K562 (cell line): ENCODE results near the gene EHBP1. TPM values are rescaled to one million over a fixed set of nuclear protein-coding genes. Genes with fewer than 3 reads are reported as not detected.

ENCODE experiments used
- ATAC-seq: fragments of 200-7000 bp; cut with Tn5 transposase; 3 replicates; pipeline ENCODE4 v1.9.1; 2020; ENCODE audit warnings: moderate library complexity
- BruUV-seq: library from RNA; stranded (reverse); fragments of 400-500 nt; replicated peaks from 2 replicates; lab custom pipeline; 2021; lab: Mats Ljungman, UMichigan
- CTCF ChIA-PET: fragments of 300-600 bp; formaldehyde crosslinking; extraction: SDS; loops from one replicate; lab custom pipeline; 2021; ENCODE audit warnings: low intra/inter-chr PET ratio; lab: Yijun Ruan, JAX
- POLR2A ChIA-PET: fragments of 300-600, 350-650 bp; sonication (Branson Sonifier 250); formaldehyde crosslinking; extraction: SDS; loops from one replicate; lab custom pipeline; 2021; ENCODE audit warnings: antibody characterized with exemption, inconsistent platforms; lab: Yijun Ruan, JAX
- DNase-seq, 4 experiments: peaks; one replicate each; pipeline versions ENCODE4 v3.0.0 to v3.0.0-alpha.2; 2011 to 2018; ENCODE audit warnings: low spot score in 3 of 4, mixed read lengths in 3 of 4; ENCODE audit errors: extremely low read depth in 1 of 4
- FAIRE-seq: peaks from 2 replicates; lab custom pipeline; 2011; peaks lifted over from hg19 to GRCh38; lab: Jason Lieb, UNC
- H2AFZ ChIP-seq: 2 replicates; pipeline ENCODE4 v1.6.0; 2011; ENCODE audit warnings: low read depth, low read length, control low read depth, inconsistent platforms
- H3K27ac ChIP-seq: fragments of 200-600 bp; 3 replicates; pipeline ENCODE4 v1.8.0; 2011; ENCODE audit warnings: low read depth, mild to moderate bottlenecking, control low read depth, inconsistent platforms, low read length, moderate library complexity, mixed read lengths; ENCODE audit errors: extremely low read depth
- H3K27me3 ChIP-seq, 2 experiments: fragments of 300-600 bp in 1 of 2; 2 replicates in 1 of 2; 3 replicates in 1 of 2; pipeline versions ENCODE4 v1.6.0 to v1.8.0; 2011; ENCODE audit warnings: inconsistent platforms in 2 of 2, low read length in 2 of 2, mild to moderate bottlenecking in 1 of 2, mixed read lengths in 1 of 2, moderate library complexity in 1 of 2; ENCODE audit not compliant: control insufficient read depth in 2 of 2, insufficient read depth in 2 of 2
- H3K36me3 ChIP-seq: fragments of 300-600 bp; 3 replicates; pipeline ENCODE4 v1.8.0; 2011; ENCODE audit warnings: mild to moderate bottlenecking, low read length, inconsistent platforms; ENCODE audit not compliant: control insufficient read depth, insufficient read depth
- H3K4me1 ChIP-seq, 2 experiments: fragments of 200-600 bp in 1 of 2; replicated peaks in 1 of 2; 2 replicates in 1 of 2; 3 replicates in 1 of 2; pipeline versions ENCODE4 v1.5.1 to v1.8.0; 2011; ENCODE audit warnings: inconsistent platforms in 2 of 2, low read length in 2 of 2, mild to moderate bottlenecking in 1 of 2, mixed read lengths in 1 of 2, moderate library complexity in 1 of 2; ENCODE audit not compliant: control insufficient read depth in 2 of 2, insufficient read depth in 2 of 2
- H3K4me2 ChIP-seq: 2 replicates; pipeline ENCODE4 v1.6.1; 2011; ENCODE audit warnings: low read length, control low read depth, inconsistent platforms, mixed read lengths; ENCODE audit not compliant: insufficient read depth
- H3K4me3 ChIP-seq: fragments of 200-600 bp; sonication (generic), shearing (Covaris generic); 2 replicates; pipeline ENCODE4 v1.5.1; 2016; ENCODE audit warnings: control low read depth, inconsistent platforms
- H3K79me2 ChIP-seq: fragments of 200-600 bp; 3 replicates; pipeline ENCODE4 v1.8.0; 2011; ENCODE audit warnings: low read length, inconsistent platforms; ENCODE audit not compliant: control insufficient read depth, insufficient read depth
- H3K9ac ChIP-seq, 2 experiments: 2 replicates each; pipeline versions ENCODE4 v1.6.0 to v1.6.1; 2011; ENCODE audit warnings: low read depth in 2 of 2, low read length in 2 of 2, control low read depth in 1 of 2, inconsistent platforms in 1 of 2, mild to moderate bottlenecking in 1 of 2, mixed read lengths in 1 of 2; ENCODE audit not compliant: insufficient read depth in 1 of 2
- H3K9me1 ChIP-seq: one replicate; pipeline ENCODE4 v1.6.0; 2011; ENCODE audit warnings: inconsistent platforms, mild to moderate bottlenecking, low read length, moderate library complexity; ENCODE audit not compliant: control insufficient read depth, insufficient read depth
- H3K9me3 ChIP-seq: replicated peaks from 2 replicates; pipeline ENCODE4 v1.5.1; 2011; ENCODE audit warnings: low read depth, low read length, inconsistent platforms; ENCODE audit not compliant: control insufficient read depth, insufficient read depth
- H4K20me1 ChIP-seq: replicated peaks from 2 replicates; pipeline ENCODE4 v1.6.1; 2011; ENCODE audit warnings: low read length, inconsistent platforms, mixed read lengths; ENCODE audit not compliant: control insufficient read depth, insufficient read depth
- CHCHD3 ChIP-seq: fragments of 250-450 bp; sonication (Bioruptor Pico); IDR thresholded peaks from 2 replicates; pipeline ENCODE4 v2.1.2; 2022; ENCODE audit warnings: mild to moderate bottlenecking
- CREB3 ChIP-seq: fragments of 450-650 bp; conservative IDR thresholded peaks from 2 replicates; pipeline ENCODE4 v1.6.1; 2016; ENCODE audit warnings: missing genetic modification characterization, low read depth, mild to moderate bottlenecking, missing compliant biosample characterization, moderate library complexity
- CXXC5 ChIP-seq: fragments of 250-450 bp; sonication (Bioruptor Pico); IDR thresholded peaks from 2 replicates; pipeline ENCODE4 v1.8.0; 2022; ENCODE audit warnings: inconsistent platforms, mild to moderate bottlenecking, moderate library complexity
- ELF1 ChIP-seq: fragments of 200-800 bp; sonication (Bioruptor generic); IDR thresholded peaks from 2 replicates; pipeline ENCODE4 v1.6.1; 2016; ENCODE audit warnings: missing genetic modification characterization, missing compliant biosample characterization
- HLTF ChIP-seq: fragments of 450-650 bp; IDR thresholded peaks from 2 replicates; pipeline ENCODE4 v1.6.1; 2016
- KLF13 ChIP-seq: fragments of 450-650 bp; IDR thresholded peaks from 2 replicates; pipeline ENCODE4 v1.6.1; 2016; ENCODE audit warnings: missing genetic modification characterization, low read depth, mild to moderate bottlenecking, missing compliant biosample characterization, moderate library complexity, borderline replicate concordance
- MTA2 ChIP-seq: fragments of 450-650 bp; IDR thresholded peaks from 2 replicates; pipeline ENCODE4 v1.6.1; 2016; ENCODE audit warnings: low read depth
- NELFE ChIP-seq: IDR thresholded peaks from 2 replicates; pipeline ENCODE4 v1.6.1; 2011; ENCODE audit warnings: mild to moderate bottlenecking; ENCODE audit not compliant: insufficient read depth, insufficient read length
- PPARD ChIP-seq: fragments of 250-450 bp; sonication (Bioruptor Pico); IDR thresholded peaks from 2 replicates; pipeline ENCODE4 v1.8.0; 2022; ENCODE audit warnings: inconsistent platforms, mild to moderate bottlenecking, moderate library complexity
- RBM17 ChIP-seq: fragments of 200-400 bp; formaldehyde crosslinking; IDR thresholded peaks from 2 replicates; pipeline ENCODE4 v1.6.1; 2017; ENCODE audit warnings: low read depth, mild to moderate bottlenecking, low read length, borderline replicate concordance
- RNF2 ChIP-seq: sonication (generic); IDR thresholded peaks from 2 replicates; pipeline ENCODE4 v1.6.1; 2016
- SIX5 ChIP-seq, 2 experiments: IDR thresholded peaks; 2 replicates each; pipeline ENCODE4 v1.6.1; 2011; ENCODE audit warnings: low read length in 2 of 2, borderline replicate concordance in 1 of 2, low read depth in 1 of 2, mild to moderate bottlenecking in 1 of 2, moderate library complexity in 1 of 2; ENCODE audit not compliant: insufficient read depth in 1 of 2
- TCF3 ChIP-seq: sonication (generic); formaldehyde crosslinking; IDR thresholded peaks from 2 replicates; pipeline ENCODE4 v1.4.0; 2020; ENCODE audit warnings: mild to moderate bottlenecking, missing genetic modification reagents
- TFAP4 ChIP-seq: sonication (generic); formaldehyde crosslinking; IDR thresholded peaks from 2 replicates; pipeline ENCODE4 v1.8.0; 2022; ENCODE audit warnings: missing genetic modification reagents, mild to moderate bottlenecking, moderate library complexity, borderline replicate concordance
- YBX1 ChIP-seq: fragments of 450-650 bp; IDR thresholded peaks from 2 replicates; pipeline ENCODE4 v1.7.1; 2016; ENCODE audit warnings: mild to moderate bottlenecking
- ZBTB26 ChIP-seq: fragments of 450-650 bp; formaldehyde crosslinking; IDR thresholded peaks from 2 replicates; pipeline ENCODE4 v1.4.0; 2022; ENCODE audit warnings: missing genetic modification characterization
- ZNF263 ChIP-seq: sonication (generic); formaldehyde crosslinking; IDR thresholded peaks from 2 replicates; pipeline ENCODE4 v1.8.0; 2022; ENCODE audit warnings: mild to moderate bottlenecking, missing genetic modification reagents, borderline replicate concordance
- ZNF444 ChIP-seq: fragments of 250-450 bp; sonication (Bioruptor Pico); IDR thresholded peaks from 2 replicates; pipeline ENCODE4 v1.4.0; 2020; ENCODE audit warnings: mild to moderate bottlenecking, moderate library complexity
- ZNF449 ChIP-seq: fragments of 250-450 bp; sonication (Bioruptor Pico); IDR thresholded peaks from 2 replicates; pipeline ENCODE4 v1.8.0; 2022; ENCODE audit warnings: moderate library complexity, mild to moderate bottlenecking, inconsistent platforms
- WGBS: fragments of 100-300 bp; shearing (Covaris generic); methylation state at CpG from one replicate; pipeline ENCODE4 v1.1.6; 2016; ENCODE audit warnings: low coverage, mixed read lengths; ENCODE audit not compliant: insufficient coverage; ENCODE audit errors: missing lambda C conversion rate; 5-methylcytosine and 5-hydroxymethylcytosine counted together
- in situ Hi-C: fragments of 300-500 bp; cut with MboI; formaldehyde crosslinking; loops from 4 replicates; pipeline ENCODE4 v1.15.0; 2018; ENCODE audit warnings: inconsistent platforms, mixed read lengths
- intact Hi-C: fragments of 100-400 bp; cut with micrococcal nuclease; formaldehyde crosslinking; loops from 2 replicates; pipeline ENCODE4 v1.14.2; 2022
- polyA plus RNA-seq, 8 experiments: library from polyadenylated mRNA; depleted of rRNA in 4 of 8; stranded (reverse) in 5 of 8; unstranded in 3 of 8; fragments of >200 nt; fragmentation: Nextera tagmentation in 2 of 8; fragmentation: Illumina TruSeq in 1 of 8; extraction: Ambion mirVana in 2 of 8; extraction: Trizol in 1 of 8; gene quantifications; 2 replicates each; pipeline versions ENCODE4 v1.2.1 to v1.2.3, GENCODE V29; 2011 to 2014; ENCODE audit warnings: inconsistent platforms in 1 of 8, missing spikeins in 1 of 8
- total RNA-seq, 7 experiments: library from RNA; depleted of rRNA in 6 of 7; stranded (reverse); fragments of >200 nt in 6 of 7; fragmentation: Illumina TruSeq in 2 of 7; extraction: Trizol in 2 of 7; gene quantifications; 2 replicates each; pipeline versions ENCODE4 v1.2.1 to v1.2.3, GENCODE V29; 2011 to 2021; ENCODE audit warnings: low replicate concordance in 1 of 7

The EHBP1 gene
- total and polyA plus RNA-seq, 9 of the 15 experiments (the other 6 are each of a cell fraction or from before 2014, with no cell fraction given): 8.9 to 26.6 (median 19.3) TPM

- WGBS: 49% methylated on average over 2 of the region's 2 CpGs
These were observed 78.8 kb downstream of the EHBP1 start for GRCh38 chr2:62784341-62784740.

More at GRCh38 chr2:62784341-62784740, 78.8 kb downstream of the EHBP1 start:
- intact Hi-C loops: loop anchor here (10.0 kb wide), 1 partner anchor 150 kb away; no protein-coding TSS in a partner anchor
- no peaks in the 10 kb centered on the region for H4K20me1 ChIP-seq
- H3K27me3 ChIP-seq: no peaks in the 10 kb centered on the region
- DNase-seq (no peak), FAIRE-seq (no peak), ATAC-seq (no peak)
- no peak for TF ChIP-seq ZNF449 (CRISPR knock-in tag)
- TF ChIP-seq TFAP4 (CRISPR knock-in tag): no peak
- no peak for TF ChIP-seq ZBTB26 (CRISPR knock-in tag)
- TF ChIP-seq YBX1: no peak
- TF ChIP-seq ELF1 (tag): no peak
- TF ChIP-seq ZNF263 (CRISPR knock-in tag): no peak
- no peak for TF ChIP-seq NELFE
- TF ChIP-seq KLF13 (tag): no peak
- no peak for TF ChIP-seq CREB3
- no peak for TF ChIP-seq SIX5 (IDR thresholded peaks at IDR 0.05; ENCODE audit: borderline replicate concordance in 1 of 2, insufficient read depth in 1 of 2, low read depth in 1 of 2, low read length in 2 of 2)
- TF ChIP-seq RBM17: no peak
- no peak for TF ChIP-seq CHCHD3
- TF ChIP-seq ZNF444: no peak
- no peak for TF ChIP-seq CXXC5 (CRISPR knock-in tag)
- no peak for TF ChIP-seq TCF3
- no peak for TF ChIP-seq MTA2
- no peak for TF ChIP-seq PPARD (CRISPR knock-in tag)
- no peak for TF ChIP-seq HLTF
- no peak for TF ChIP-seq RNF2
- no TSS peak for BruUV-seq
- no peak overlapping the region for H3K4me3 ChIP-seq
- H3K9ac ChIP-seq: no peak overlapping the region
- H3K79me2 ChIP-seq: no peaks in the 10 kb centered on the region
- no peak overlapping the region for H3K4me2 ChIP-seq
- POLR2A ChIA-PET: no interaction called here
- H3K27ac ChIP-seq: no peak overlapping the region
- no peaks in the 10 kb centered on the region for H3K9me1 ChIP-seq
- no peaks in the 10 kb centered on the region for H3K36me3 ChIP-seq
- no peaks in the 10 kb centered on the region for H3K9me3 ChIP-seq
- no peak overlapping the region for H2AFZ ChIP-seq
- H3K4me1 ChIP-seq: no peaks in the 10 kb centered on the region
- in situ Hi-C loops: loop anchor here (10.0 kb wide), 1 partner anchor 400 kb away; no protein-coding TSS in a partner anchor
- CTCF ChIA-PET: no interaction called here
